Loucy (cell line): ENCODE results near the gene RAD51B.

Experiments
- H2AFZ ChIP-seq: fragments of 200-600 bp; sonication (generic); 2 replicates; pipeline ENCODE4 v1.6.0; 2016; ENCODE audit warnings: antibody characterized with exemption, mild to moderate bottlenecking, low read length, moderate library complexity
- H3F3A ChIP-seq: fragments of 200-600 bp; 2 replicates; pipeline ENCODE4 v1.6.0; 2016; ENCODE audit warnings: antibody characterized with exemption, low read depth, mild to moderate bottlenecking
- H3K27me3 ChIP-seq: fragments of 200-600 bp; sonication (generic); 2 replicates; pipeline ENCODE4 v1.6.1; 2014; ENCODE audit warnings: low read length, mild to moderate bottlenecking; ENCODE audit not compliant: insufficient read depth, poor library complexity, severe bottlenecking
- H3K36me3 ChIP-seq: fragments of 200-600 bp; sonication (generic); 2 replicates; pipeline ENCODE4 v1.6.1; 2016; ENCODE audit warnings: low read length; ENCODE audit not compliant: insufficient read depth
- H3K4me1 ChIP-seq: fragments of 200-600 bp; sonication (generic); 2 replicates; pipeline ENCODE4 v1.5.1; 2014; ENCODE audit warnings: low read length, mild to moderate bottlenecking; ENCODE audit not compliant: insufficient read depth, poor library complexity, severe bottlenecking
- H3K4me2 ChIP-seq: fragments of 200-600 bp; sonication (generic); 2 replicates; pipeline ENCODE4 v1.6.0; 2014; ENCODE audit warnings: antibody characterized with exemption, low read length, low read depth, mild to moderate bottlenecking; ENCODE audit not compliant: poor library complexity, severe bottlenecking
- H3K4me3 ChIP-seq: fragments of 200-600 bp; sonication (generic); 2 replicates; pipeline ENCODE4 v1.5.1; 2014; ENCODE audit warnings: low read length, mild to moderate bottlenecking, mixed read lengths; ENCODE audit not compliant: poor library complexity, severe bottlenecking
- H3K79me2 ChIP-seq: fragments of 200-600 bp; sonication (generic); 2 replicates; pipeline ENCODE4 v1.6.1; 2014; ENCODE audit warnings: low read length; ENCODE audit not compliant: insufficient read depth
- H3K9ac ChIP-seq: fragments of 200-600 bp; sonication (generic); 2 replicates; pipeline ENCODE4 v1.6.0; 2014; ENCODE audit warnings: mild to moderate bottlenecking, low read depth, low read length, moderate library complexity; ENCODE audit not compliant: poor library complexity, severe bottlenecking
- H3K9me2 ChIP-seq: fragments of 200-600 bp; sonication (generic); replicated peaks from 2 replicates; pipeline ENCODE4 v1.6.1; 2016; ENCODE audit warnings: low read depth, low read length, mixed read lengths
- H3K9me3 ChIP-seq: fragments of 200-600 bp; sonication (generic); 2 replicates; pipeline ENCODE4 v1.6.1; 2014; ENCODE audit warnings: mild to moderate bottlenecking, antibody characterized with exemption, low read length, low read depth; ENCODE audit not compliant: insufficient read depth
- H4K20me1 ChIP-seq: fragments of 200-600 bp; sonication (generic); 2 replicates; pipeline ENCODE4 v1.6.0; 2014; ENCODE audit warnings: antibody characterized with exemption, low read length, mild to moderate bottlenecking; ENCODE audit not compliant: insufficient read depth, poor library complexity, severe bottlenecking
- EZH2phosphoT487 ChIP-seq: fragments of 200-600 bp; IDR thresholded peaks from 2 replicates; pipeline ENCODE4 v1.6.1; 2018; ENCODE audit warnings: antibody characterized with exemption, mild to moderate bottlenecking, moderate library complexity, borderline replicate concordance
- TF ChIP-seq, protein P1 (sequence below): fragments of 200-600 bp; sonication (generic); conservative IDR thresholded peaks from 2 replicates; pipeline ENCODE4 v1.5.1; 2014; ENCODE audit warnings: mild to moderate bottlenecking, antibody characterized with exemption, low read length

Gene RAD51B

DNA sequence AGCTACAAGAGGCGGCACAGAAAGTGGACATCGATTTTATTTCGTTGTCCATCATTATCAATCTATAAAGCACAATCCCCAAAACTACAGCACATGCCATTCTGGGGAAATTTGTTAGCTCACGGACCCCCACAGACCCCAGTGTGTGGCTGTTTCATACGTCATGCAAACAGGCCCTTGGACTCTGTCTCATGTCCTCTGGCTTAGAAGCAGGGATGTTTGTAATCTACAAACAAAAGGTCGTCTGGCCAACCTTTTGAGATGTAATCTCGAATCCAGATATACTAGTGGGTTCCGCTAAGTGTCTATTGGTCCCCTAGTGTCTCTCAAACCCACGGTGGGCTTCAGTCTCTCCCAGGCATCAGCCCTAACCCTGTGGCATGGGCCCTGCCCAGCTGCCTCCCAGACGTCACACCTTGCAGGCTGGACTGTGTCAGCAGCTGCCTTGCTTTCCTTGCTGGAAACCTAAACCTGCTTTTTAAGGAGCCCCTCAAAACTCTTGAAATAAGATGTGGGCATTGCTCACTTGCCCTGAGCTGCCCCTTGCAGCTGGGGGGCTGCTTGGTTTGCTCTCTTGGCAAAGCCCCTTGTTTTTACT, 752.4 kb downstream of the RAD51B start:
- TF ChIP-seq, protein P1, sequence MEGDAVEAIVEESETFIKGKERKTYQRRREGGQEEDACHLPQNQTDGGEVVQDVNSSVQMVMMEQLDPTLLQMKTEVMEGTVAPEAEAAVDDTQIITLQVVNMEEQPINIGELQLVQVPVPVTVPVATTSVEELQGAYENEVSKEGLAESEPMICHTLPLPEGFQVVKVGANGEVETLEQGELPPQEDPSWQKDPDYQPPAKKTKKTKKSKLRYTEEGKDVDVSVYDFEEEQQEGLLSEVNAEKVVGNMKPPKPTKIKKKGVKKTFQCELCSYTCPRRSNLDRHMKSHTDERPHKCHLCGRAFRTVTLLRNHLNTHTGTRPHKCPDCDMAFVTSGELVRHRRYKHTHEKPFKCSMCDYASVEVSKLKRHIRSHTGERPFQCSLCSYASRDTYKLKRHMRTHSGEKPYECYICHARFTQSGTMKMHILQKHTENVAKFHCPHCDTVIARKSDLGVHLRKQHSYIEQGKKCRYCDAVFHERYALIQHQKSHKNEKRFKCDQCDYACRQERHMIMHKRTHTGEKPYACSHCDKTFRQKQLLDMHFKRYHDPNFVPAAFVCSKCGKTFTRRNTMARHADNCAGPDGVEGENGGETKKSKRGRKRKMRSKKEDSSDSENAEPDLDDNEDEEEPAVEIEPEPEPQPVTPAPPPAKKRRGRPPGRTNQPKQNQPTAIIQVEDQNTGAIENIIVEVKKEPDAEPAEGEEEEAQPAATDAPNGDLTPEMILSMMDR = no peak
- no peak for TF ChIP-seq EZH2phosphoT487

DNA sequence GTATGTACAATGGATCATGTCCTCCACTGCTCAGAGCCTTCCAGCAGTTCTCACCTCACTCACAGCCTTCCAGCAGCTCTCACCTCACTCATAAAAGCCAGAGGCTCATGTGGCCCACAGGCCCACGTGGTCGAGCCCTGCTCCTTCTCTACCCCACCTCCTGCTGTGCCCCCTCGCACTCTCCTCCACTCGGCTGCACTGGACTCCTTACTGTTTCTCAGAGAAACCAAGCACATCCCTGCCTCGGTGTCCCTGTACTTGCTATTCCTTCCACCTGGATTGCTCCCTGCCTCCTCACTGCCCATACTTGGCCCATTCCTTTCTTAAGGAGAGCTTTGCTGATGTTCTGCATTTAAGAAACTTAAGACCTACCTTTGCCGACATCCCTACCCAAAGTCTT, 753.5 kb downstream of the RAD51B start:
- Histone ChIP-seq H3K9me2 (no peaks in the 10 kb centered on the region), H3K27me3 (no peaks in the 10 kb centered on the region), H3K36me3 (no peaks in the 10 kb centered on the region), H3K9me3 (0 out of 2 replicates have a peak, but pooled peaks cover 3% of the 10 kb centered on the region), H3K79me2 (no peaks in the 10 kb centered on the region), H2AFZ (no peak overlapping the region), H3K9ac (no peak overlapping the region), H3K4me2 (no peak overlapping the region), H3K4me1 (peaks cover 13% of the 10 kb centered on the region), H3F3A (no peaks in the 10 kb centered on the region), H4K20me1 (no peaks in the 10 kb centered on the region), H3K4me3 (no peak overlapping the region)
- TF ChIP-seq EZH2phosphoT487 = no peak

More for the DNA sequence above, 752.4 kb downstream of the RAD51B start:
- Histone ChIP-seq H3K4me1 (peaks cover 13% of the 10 kb centered on the region), H3K79me2 (no peaks in the 10 kb centered on the region), H3K27me3 (no peaks in the 10 kb centered on the region), H3K4me3 (no peak overlapping the region), H3K9me3 (0 out of 2 replicates have a peak, but pooled peaks cover 3% of the 10 kb centered on the region), H2AFZ (no peak overlapping the region), H3K9ac (no peak overlapping the region), H3K36me3 (no peaks in the 10 kb centered on the region), H4K20me1 (no peaks in the 10 kb centered on the region), H3F3A (no peaks in the 10 kb centered on the region), H3K4me2 (no peak overlapping the region), H3K9me2 (no peaks in the 10 kb centered on the region)

DNA sequence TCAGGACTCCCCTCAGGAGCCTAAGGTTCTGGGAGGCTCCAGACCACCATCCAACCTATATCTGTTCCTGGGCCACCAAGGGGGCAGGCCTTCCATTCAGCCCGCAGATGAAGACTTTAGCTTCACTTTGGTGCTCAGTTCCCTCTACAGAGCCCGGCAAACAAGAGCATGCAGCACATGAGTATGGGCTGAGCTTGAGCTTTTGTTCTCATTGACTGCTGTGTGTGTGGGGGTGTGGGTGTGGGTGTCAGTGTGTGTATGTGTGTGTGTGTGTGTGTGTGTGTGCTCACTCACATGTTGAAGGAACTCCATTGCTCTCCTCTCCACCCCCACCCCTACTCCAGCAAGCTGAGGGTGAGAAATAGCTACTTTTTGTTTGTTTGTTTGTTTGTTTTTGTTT, 754.1 kb downstream of the RAD51B start:
- Histone ChIP-seq H3K79me2 (no peaks in the 10 kb centered on the region), H3K4me1 (peaks cover 13% of the 10 kb centered on the region), H3K27me3 (no peaks in the 10 kb centered on the region), H3K4me2 (no peak overlapping the region), H3K4me3 (no peak overlapping the region), H4K20me1 (no peaks in the 10 kb centered on the region), H3K9ac (no peak overlapping the region), H3K9me2 (no peaks in the 10 kb centered on the region), H3K36me3 (no peaks in the 10 kb centered on the region), H2AFZ (no peak overlapping the region), H3K9me3 (0 out of 2 replicates have a peak, but pooled peaks cover 3% of the 10 kb centered on the region), H3F3A (no peaks in the 10 kb centered on the region)
- TF ChIP-seq EZH2phosphoT487 = no peak
- TF ChIP-seq, protein P1 = no peak

DNA sequence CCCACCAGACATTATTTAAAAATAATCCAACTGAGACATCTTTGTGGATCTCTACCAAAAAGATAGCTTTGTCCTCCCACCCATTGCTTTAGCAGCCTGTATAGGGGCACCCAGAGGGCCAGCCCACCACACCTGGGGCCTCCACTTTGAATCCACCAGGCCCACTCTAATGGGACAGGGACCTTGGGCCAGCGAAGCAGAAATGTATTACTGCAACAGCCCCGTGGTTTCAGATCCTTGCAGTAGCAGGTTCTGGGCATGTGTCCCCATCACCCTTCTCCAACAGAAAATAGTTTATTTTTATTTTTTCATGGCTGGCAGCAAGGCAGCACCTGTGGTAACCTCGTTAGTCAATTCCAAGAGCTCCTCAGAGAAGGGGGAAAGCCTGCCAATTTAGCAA, 754.9 kb downstream of the RAD51B start:
- no peaks in the 10 kb centered on the region for H3K79me2 ChIP-seq
- TF ChIP-seq, protein P1 = no peak
- TF ChIP-seq EZH2phosphoT487 = no peak
- H3K9ac ChIP-seq = no peak overlapping the region
- H4K20me1 ChIP-seq = no peaks in the 10 kb centered on the region
- H3K27me3 ChIP-seq = no peaks in the 10 kb centered on the region
- no peak overlapping the region for H3K4me2 ChIP-seq
- no peaks in the 10 kb centered on the region for H3K9me2 ChIP-seq
- no peaks in the 10 kb centered on the region for H3K36me3 ChIP-seq
- H3K9me3 ChIP-seq = 0 out of 2 replicates have a peak, but pooled peaks cover 3% of the 10 kb centered on the region
- H3K4me3 ChIP-seq = no peak overlapping the region
- H3F3A ChIP-seq = no peaks in the 10 kb centered on the region
- peaks cover 13% of the 10 kb centered on the region for H3K4me1 ChIP-seq
- no peak overlapping the region for H2AFZ ChIP-seq
